GM23338 (cell line): ENCODE results near the gene S100A16. TPM values are rescaled to one million over a fixed set of nuclear protein-coding genes. Genes with fewer than 3 reads are reported as not detected.

Experiments used
- ATAC-seq: fragments of 200-7000 bp; cut with Tn5 transposase; 3 replicates; pipeline ENCODE4 v1.9.1; 2020
- DNase-seq: peaks from one replicate; pipeline ENCODE4 v3.0.0-alpha.2; 2015; ENCODE audit warnings: low spot score
- H2AFZ ChIP-seq: fragments of 200-600 bp; sonication (generic); 2 replicates; pipeline ENCODE4 v1.8.0; 2016; ENCODE audit warnings: antibody characterized with exemption, mild to moderate bottlenecking, moderate library complexity
- H3F3A ChIP-seq: fragments of 200-600 bp; sonication (generic); replicated peaks from 2 replicates; pipeline ENCODE4 v1.8.0; 2017; ENCODE audit warnings: antibody characterized with exemption, mixed run types, low read depth
- H3K27ac ChIP-seq: fragments of 200-600 bp; sonication (generic); 2 replicates; pipeline ENCODE4 v1.6.1; 2016; ENCODE audit warnings: low read depth
- H3K27me3 ChIP-seq: fragments of 200-600 bp; sonication (generic); 2 replicates; pipeline ENCODE4 v1.8.0; 2016; ENCODE audit warnings: mild to moderate bottlenecking, mixed run types, moderate library complexity; ENCODE audit not compliant: insufficient read depth
- H3K36me3 ChIP-seq: fragments of 200-600 bp; sonication (generic); 2 replicates; pipeline ENCODE4 v1.8.0; 2016; ENCODE audit warnings: mild to moderate bottlenecking; ENCODE audit not compliant: insufficient read depth
- H3K4me1 ChIP-seq: fragments of 200-600 bp; sonication (generic); 2 replicates; pipeline ENCODE4 v1.8.0; 2016; ENCODE audit warnings: mild to moderate bottlenecking, moderate library complexity; ENCODE audit not compliant: insufficient read depth
- H3K4me2 ChIP-seq: fragments of 200-600 bp; sonication (generic); 2 replicates; pipeline ENCODE4 v1.7.1; 2017; ENCODE audit warnings: mixed run types
- H3K4me3 ChIP-seq: fragments of 200-600 bp; sonication (generic); 2 replicates; pipeline ENCODE4 v1.6.1; 2016; ENCODE audit warnings: mixed run types
- H3K79me2 ChIP-seq: fragments of 200-600 bp; sonication (generic); replicated peaks from 2 replicates; pipeline ENCODE4 v1.8.0; 2017; ENCODE audit warnings: mild to moderate bottlenecking; ENCODE audit not compliant: insufficient read depth
- H3K9me2 ChIP-seq: fragments of 200-600 bp; sonication (generic); 2 replicates; pipeline ENCODE4 v1.8.0; 2017; ENCODE audit not compliant: insufficient read depth
- H4K20me1 ChIP-seq: fragments of 200-600 bp; sonication (generic); replicated peaks from 2 replicates; pipeline ENCODE4 v1.8.0; 2017; ENCODE audit warnings: mild to moderate bottlenecking; ENCODE audit not compliant: insufficient read depth
- H3K27ac Mint-ChIP-seq: 2 replicates; pipeline ENCODE4 v1.8.0; 2020; ENCODE audit warnings: inconsistent platforms, mild to moderate bottlenecking, moderate library complexity, mixed read lengths
- H3K27me3 Mint-ChIP-seq: 3 replicates; pipeline ENCODE4 v1.8.0; 2022; ENCODE audit warnings: low read depth, mild to moderate bottlenecking, moderate library complexity, mixed read lengths, inconsistent platforms; ENCODE audit not compliant: insufficient read depth, poor library complexity
- H3K36me3 Mint-ChIP-seq: 3 replicates; pipeline ENCODE4 v1.8.0; 2021; ENCODE audit warnings: low read depth, mild to moderate bottlenecking, inconsistent platforms, moderate library complexity, mixed read lengths
- H3K4me1 Mint-ChIP-seq: 3 replicates; pipeline ENCODE4 v1.8.0; 2020; ENCODE audit warnings: mild to moderate bottlenecking, inconsistent platforms, mixed read lengths
- H3K4me3 Mint-ChIP-seq: 3 replicates; pipeline ENCODE4 v1.8.0; 2021; ENCODE audit warnings: moderate library complexity, mild to moderate bottlenecking, inconsistent platforms, mixed read lengths
- H3K9me3 Mint-ChIP-seq: 3 replicates; pipeline ENCODE4 v1.8.0; 2020; ENCODE audit warnings: moderate library complexity, mild to moderate bottlenecking, inconsistent platforms, mixed read lengths
- CREB1 ChIP-seq: fragments of 250-450 bp; sonication (Bioruptor Pico); IDR thresholded peaks from 2 replicates; pipeline ENCODE4 v1.5.0; 2020; ENCODE audit warnings: low read depth, mild to moderate bottlenecking, moderate library complexity
- CTCF ChIP-seq, 2 experiments: fragments of 200-600 bp in 1 of 2; sonication (generic) in 1 of 2; conservative IDR thresholded peaks; 2 replicates each; pipeline versions ENCODE4 v1.5.1 to v1.6.1; 2016 to 2017; ENCODE audit warnings: antibody characterized with exemption in 2 of 2, low read depth in 2 of 2, mild to moderate bottlenecking in 2 of 2, moderate library complexity in 1 of 2
- EZH2 ChIP-seq: fragments of 200-600 bp; sonication (generic); IDR thresholded peaks from one replicate; pipeline ENCODE4 v1.8.0; 2017; ENCODE audit warnings: antibody characterized with exemption, mild to moderate bottlenecking, low read depth; ENCODE audit not compliant: unreplicated experiment
- EZH2phosphoT487 ChIP-seq: fragments of 200-600 bp; sonication (generic); IDR thresholded peaks from one replicate; pipeline ENCODE4 v1.8.1; 2018; ENCODE audit warnings: antibody characterized with exemption; ENCODE audit not compliant: unreplicated experiment
- JUNB ChIP-seq: IDR thresholded peaks from one replicate; pipeline ENCODE4 v1.6.1; 2016; ENCODE audit warnings: antibody characterized with exemption; ENCODE audit not compliant: unreplicated experiment
- NANOG ChIP-seq: IDR thresholded peaks from 2 replicates; pipeline ENCODE4 v1.6.1; 2016; ENCODE audit warnings: antibody characterized with exemption, borderline replicate concordance
- POLR2AphosphoS5 ChIP-seq: IDR thresholded peaks from 2 replicates; pipeline ENCODE4 v1.6.1; 2016; ENCODE audit warnings: antibody characterized with exemption, low read depth
- REST ChIP-seq: IDR thresholded peaks from one replicate; pipeline ENCODE4 v1.6.1; 2018; ENCODE audit warnings: antibody characterized with exemption; ENCODE audit not compliant: unreplicated experiment
- STAT1 ChIP-seq: IDR thresholded peaks from one replicate; pipeline ENCODE4 v1.6.1; 2016; ENCODE audit warnings: antibody characterized with exemption; ENCODE audit not compliant: unreplicated experiment
- ZNF114 ChIP-seq: fragments of 250-450 bp; sonication (Bioruptor Pico); IDR thresholded peaks from 2 replicates; pipeline ENCODE4 v1.5.0; 2020; ENCODE audit warnings: mild to moderate bottlenecking, moderate library complexity
- ZNF331 ChIP-seq: fragments of 250-450 bp; sonication (Bioruptor Pico); IDR thresholded peaks from 2 replicates; pipeline ENCODE4 v1.5.0; 2020; ENCODE audit warnings: low read depth, mild to moderate bottlenecking, moderate library complexity
- polyA plus RNA-seq: library from polyadenylated mRNA; unstranded; fragments of >200 nt; fragmentation: Nextera tagmentation; extraction: Ambion mirVana; gene quantifications from 2 replicates; pipeline ENCODE4 v1.2.1, GENCODE V29; 2016
- total RNA-seq: library from RNA; depleted of rRNA; stranded (reverse); fragments of >200 nt; shearing (Covaris generic); gene quantifications from 2 replicates; pipeline ENCODE4 v1.2.3, GENCODE V29; 2014
- TF ChIP-seq, protein P1 (sequence below): IDR thresholded peaks from 2 replicates; pipeline ENCODE4 v1.6.1; 2016; ENCODE audit warnings: antibody characterized with exemption
- TF ChIP-seq, protein P2 (sequence below): fragments of 250-450 bp; sonication (Bioruptor Pico); IDR thresholded peaks from 2 replicates; pipeline ENCODE4 v1.5.0; 2020; ENCODE audit warnings: mild to moderate bottlenecking, moderate library complexity

The S100A16 gene
- total and polyA plus RNA-seq, 2 experiments from 2014 or later, result 13.0 to 20.4 TPM

GRCh38 chr1:153629971-153630370 lies 17.0 kb upstream of the S100A16 start:
- Histone ChIP-seq H3K36me3 (no peaks in the 10 kb centered on the region), H4K20me1 (no peaks in the 10 kb centered on the region), H2AFZ (no peak overlapping the region), H3K9me2 (0 out of 2 replicates have a peak, but pooled peaks cover 3% of the 10 kb centered on the region), H3K79me2 (peaks cover 7% of the 10 kb centered on the region), H3K27ac (no peak overlapping the region), H3K4me2 (no peak overlapping the region), H3K27me3 (no peaks in the 10 kb centered on the region), H3K4me1 (peaks cover 13% of the 10 kb centered on the region; the same call in 1 of the 2 replicates), H3K4me3 (no peak overlapping the region), H3F3A (peaks cover 8% of the 10 kb centered on the region; the same call in 1 of the 2 replicates)
- TF ChIP-seq EZH2, result no peak
- TF ChIP-seq, protein P1, sequence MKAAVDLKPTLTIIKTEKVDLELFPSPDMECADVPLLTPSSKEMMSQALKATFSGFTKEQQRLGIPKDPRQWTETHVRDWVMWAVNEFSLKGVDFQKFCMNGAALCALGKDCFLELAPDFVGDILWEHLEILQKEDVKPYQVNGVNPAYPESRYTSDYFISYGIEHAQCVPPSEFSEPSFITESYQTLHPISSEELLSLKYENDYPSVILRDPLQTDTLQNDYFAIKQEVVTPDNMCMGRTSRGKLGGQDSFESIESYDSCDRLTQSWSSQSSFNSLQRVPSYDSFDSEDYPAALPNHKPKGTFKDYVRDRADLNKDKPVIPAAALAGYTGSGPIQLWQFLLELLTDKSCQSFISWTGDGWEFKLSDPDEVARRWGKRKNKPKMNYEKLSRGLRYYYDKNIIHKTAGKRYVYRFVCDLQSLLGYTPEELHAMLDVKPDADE, result no peak
- TF ChIP-seq EZH2phosphoT487, result no peak
- TF ChIP-seq, protein P2, sequence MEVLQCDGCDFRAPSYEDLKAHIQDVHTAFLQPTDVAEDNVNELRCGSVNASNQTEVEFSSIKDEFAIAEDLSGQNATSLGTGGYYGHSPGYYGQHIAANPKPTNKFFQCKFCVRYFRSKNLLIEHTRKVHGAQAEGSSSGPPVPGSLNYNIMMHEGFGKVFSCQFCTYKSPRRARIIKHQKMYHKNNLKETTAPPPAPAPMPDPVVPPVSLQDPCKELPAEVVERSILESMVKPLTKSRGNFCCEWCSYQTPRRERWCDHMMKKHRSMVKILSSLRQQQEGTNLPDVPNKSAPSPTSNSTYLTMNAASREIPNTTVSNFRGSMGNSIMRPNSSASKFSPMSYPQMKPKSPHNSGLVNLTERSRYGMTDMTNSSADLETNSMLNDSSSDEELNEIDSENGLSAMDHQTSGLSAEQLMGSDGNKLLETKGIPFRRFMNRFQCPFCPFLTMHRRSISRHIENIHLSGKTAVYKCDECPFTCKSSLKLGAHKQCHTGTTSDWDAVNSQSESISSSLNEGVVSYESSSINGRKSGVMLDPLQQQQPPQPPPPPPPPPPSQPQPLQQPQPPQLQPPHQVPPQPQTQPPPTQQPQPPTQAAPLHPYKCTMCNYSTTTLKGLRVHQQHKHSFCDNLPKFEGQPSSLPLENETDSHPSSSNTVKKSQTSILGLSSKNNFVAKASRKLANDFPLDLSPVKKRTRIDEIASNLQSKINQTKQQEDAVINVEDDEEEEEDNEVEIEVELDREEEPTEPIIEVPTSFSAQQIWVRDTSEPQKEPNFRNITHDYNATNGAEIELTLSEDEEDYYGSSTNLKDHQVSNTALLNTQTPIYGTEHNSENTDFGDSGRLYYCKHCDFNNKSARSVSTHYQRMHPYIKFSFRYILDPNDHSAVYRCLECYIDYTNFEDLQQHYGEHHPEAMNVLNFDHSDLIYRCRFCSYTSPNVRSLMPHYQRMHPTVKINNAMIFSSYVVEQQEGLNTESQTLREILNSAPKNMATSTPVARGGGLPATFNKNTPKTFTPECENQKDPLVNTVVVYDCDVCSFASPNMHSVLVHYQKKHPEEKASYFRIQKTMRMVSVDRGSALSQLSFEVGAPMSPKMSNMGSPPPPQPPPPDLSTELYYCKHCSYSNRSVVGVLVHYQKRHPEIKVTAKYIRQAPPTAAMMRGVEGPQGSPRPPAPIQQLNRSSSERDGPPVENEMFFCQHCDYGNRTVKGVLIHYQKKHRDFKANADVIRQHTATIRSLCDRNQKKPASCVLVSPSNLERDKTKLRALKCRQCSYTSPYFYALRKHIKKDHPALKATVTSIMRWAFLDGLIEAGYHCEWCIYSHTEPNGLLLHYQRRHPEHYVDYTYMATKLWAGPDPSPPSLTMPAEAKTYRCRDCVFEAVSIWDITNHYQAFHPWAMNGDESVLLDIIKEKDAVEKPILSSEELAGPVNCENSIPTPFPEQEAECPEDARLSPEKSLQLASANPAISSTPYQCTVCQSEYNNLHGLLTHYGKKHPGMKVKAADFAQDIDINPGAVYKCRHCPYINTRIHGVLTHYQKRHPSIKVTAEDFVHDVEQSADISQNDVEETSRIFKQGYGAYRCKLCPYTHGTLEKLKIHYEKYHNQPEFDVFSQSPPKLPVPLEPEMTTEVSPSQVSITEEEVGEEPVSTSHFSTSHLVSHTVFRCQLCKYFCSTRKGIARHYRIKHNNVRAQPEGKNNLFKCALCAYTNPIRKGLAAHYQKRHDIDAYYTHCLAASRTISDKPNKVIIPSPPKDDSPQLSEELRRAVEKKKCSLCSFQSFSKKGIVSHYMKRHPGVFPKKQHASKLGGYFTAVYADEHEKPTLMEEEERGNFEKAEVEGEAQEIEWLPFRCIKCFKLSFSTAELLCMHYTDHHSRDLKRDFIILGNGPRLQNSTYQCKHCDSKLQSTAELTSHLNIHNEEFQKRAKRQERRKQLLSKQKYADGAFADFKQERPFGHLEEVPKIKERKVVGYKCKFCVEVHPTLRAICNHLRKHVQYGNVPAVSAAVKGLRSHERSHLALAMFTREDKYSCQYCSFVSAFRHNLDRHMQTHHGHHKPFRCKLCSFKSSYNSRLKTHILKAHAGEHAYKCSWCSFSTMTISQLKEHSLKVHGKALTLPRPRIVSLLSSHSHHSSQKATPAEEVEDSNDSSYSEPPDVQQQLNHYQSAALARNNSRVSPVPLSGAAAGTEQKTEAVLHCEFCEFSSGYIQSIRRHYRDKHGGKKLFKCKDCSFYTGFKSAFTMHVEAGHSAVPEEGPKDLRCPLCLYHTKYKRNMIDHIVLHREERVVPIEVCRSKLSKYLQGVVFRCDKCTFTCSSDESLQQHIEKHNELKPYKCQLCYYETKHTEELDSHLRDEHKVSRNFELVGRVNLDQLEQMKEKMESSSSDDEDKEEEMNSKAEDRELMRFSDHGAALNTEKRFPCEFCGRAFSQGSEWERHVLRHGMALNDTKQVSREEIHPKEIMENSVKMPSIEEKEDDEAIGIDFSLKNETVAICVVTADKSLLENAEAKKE (CRISPR knock-in tag), result no peak
- no peak for TF ChIP-seq JUNB
- no peak for TF ChIP-seq CREB1 (CRISPR knock-in tag)
- TF ChIP-seq ZNF331 (CRISPR knock-in tag), result no peak
- TF ChIP-seq ZNF114, result no peak
- TF ChIP-seq STAT1, result no peak
- no peak for TF ChIP-seq NANOG
- no peak for TF ChIP-seq POLR2AphosphoS5
- TF ChIP-seq CTCF (conservative IDR thresholded peaks at IDR 0.05; ENCODE audit: low read depth in 2 of 2), result no peak
- no peak for TF ChIP-seq REST
- H3K4me3 Mint-ChIP-seq, result no peak overlapping the region
- H3K27ac Mint-ChIP-seq, result no peak overlapping the region
- peaks cover 20% of the 10 kb centered on the region for H3K27me3 Mint-ChIP-seq
- ATAC-seq (no peak), DNase-seq (no peak)
- H3K36me3 Mint-ChIP-seq, result peaks cover 28% of the 10 kb centered on the region
- peaks cover 46% of the 10 kb centered on the region for H3K4me1 Mint-ChIP-seq
- H3K9me3 Mint-ChIP-seq, result no peaks in the 10 kb centered on the region
